SW 1271 (cell line): ENCODE data around the gene CFHR2.
"Not testable (repeated sequence)": the region's sequence is repeated elsewhere in the genome, so short reads cannot be mapped to it uniquely, and the experiment has no call there.

Experiments
- DNase-seq, 2 experiments: peaks; one replicate each; lab custom pipeline; 2025; lab: John Stamatoyannopoulos, UW

CFHR2 gene

GRCh38 chr1:196943568-196943967 is at the start of gene CFHR2:
CFHR2 (plus strand) TSS chr1:196943738; CDS start chr1:196943881, 143 bp downstream.
- DNase-seq: not testable (repeated sequence)

GRCh38 chr1:196896355-196896754 is 47.2 kb upstream of the CFHR2 start:
- no peak for DNase-seq

- DNase-seq: no peak
Observed at GRCh38 chr1:196897158-196897828, 46.2 kb upstream of the CFHR2 start.

GRCh38 chr1:196902344-196902743 is 41.2 kb upstream of the CFHR2 start:
- DNase-seq: no peak

GRCh38 chr1:196910215-196910614 is 33.3 kb upstream of the CFHR2 start:
- no peak for DNase-seq

- DNase-seq: not testable (repeated sequence)
Observed at GRCh38 chr1:196912283-196912682, 31.3 kb upstream of the CFHR2 start.

GRCh38 chr1:196926839-196927238 is 16.7 kb upstream of the CFHR2 start:
- DNase-seq: not testable (repeated sequence)

- not testable (repeated sequence) for DNase-seq
Observed at GRCh38 chr1:196932853-196933252, 10.7 kb upstream of the CFHR2 start.

GRCh38 chr1:196933531-196934189 is 9.9 kb upstream of the CFHR2 start:
- DNase-seq: no peak

GRCh38 chr1:196941474-196941873 is 2.1 kb upstream of the CFHR2 start:
- not testable (repeated sequence) for DNase-seq

- DNase-seq: no peak
Observed at GRCh38 chr1:196951711-196952394, 8.3 kb downstream of the CFHR2 start.

- no peak for DNase-seq
Observed at GRCh38 chr1:196954778-196955177, 11.2 kb downstream of the CFHR2 start.

GRCh38 chr1:196955926-196956325 is 12.4 kb downstream of the CFHR2 start:
- DNase-seq: no peak

- no peak for DNase-seq
Observed at GRCh38 chr1:196960854-196961253, 17.3 kb downstream of the CFHR2 start.

- DNase-seq: no peak
Observed at GRCh38 chr1:196970182-196970581, 26.6 kb downstream of the CFHR2 start.

- no peak for DNase-seq
Observed at GRCh38 chr1:196976278-196976677, 32.7 kb downstream of the CFHR2 start.

GRCh38 chr1:196977278-196977677 is 33.7 kb downstream of the CFHR2 start, which contains the start of gene CFHR5:
CFHR5 (plus strand) TSS chr1:196977556; CDS start chr1:196977665, 109 bp downstream.
- DNase-seq: no peak

- DNase-seq: no peak
Observed at GRCh38 chr1:196980859-196981258, 37.3 kb downstream of the CFHR2 start.

GRCh38 chr1:196982247-196982646 is 38.7 kb downstream of the CFHR2 start:
- not testable (repeated sequence) for DNase-seq

- not testable (repeated sequence) for DNase-seq
Observed at GRCh38 chr1:196991919-196992651, 48.5 kb downstream of the CFHR2 start.

- DNase-seq: no peak
Observed at GRCh38 chr1:196993916-196994315, 50.4 kb downstream of the CFHR2 start.

- DNase-seq: no peak
Observed at GRCh38 chr1:196997423-196997822, 53.9 kb downstream of the CFHR2 start.
